ENCODE data around the gene AGFG2. TPM values are rescaled to one million over a fixed set of nuclear protein-coding genes. Genes with fewer than 3 reads are reported as not detected.
"Not testable (repeated sequence)": the region's sequence is repeated elsewhere in the genome, so short reads cannot be mapped to it uniquely, and the experiment has no call there.

AGFG2 gene
- total and polyA plus RNA-seq, 4 donors, result 37.2 to 48.8 (median 42.3) TPM

DNA sequence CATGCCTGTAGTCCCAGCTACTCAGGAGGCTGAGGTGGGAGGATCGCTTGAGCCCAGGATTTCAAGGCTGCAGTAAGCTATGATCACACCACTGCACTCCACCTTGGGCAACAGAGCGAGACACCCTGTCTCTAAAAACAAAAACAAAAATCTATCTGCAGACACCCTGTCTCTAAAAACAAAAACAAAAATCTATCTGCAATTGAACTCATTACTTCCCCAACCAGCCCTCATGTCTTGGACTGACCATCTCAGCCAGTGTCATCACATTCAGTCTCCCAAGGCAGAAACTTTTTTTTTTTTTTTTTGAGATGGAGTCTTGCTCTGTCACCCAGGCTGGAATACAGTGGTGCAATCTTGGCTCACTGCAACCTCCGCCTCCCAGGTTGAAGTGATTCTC lies 35.0 kb upstream of the AGFG2 start:
- DNase-seq (ENCODE audit: low spot score); H3K9me3 ChIP-seq (ENCODE audit: control insufficient read depth in 4 of 4, low read length in 3 of 4); H3K4me3 ChIP-seq (ENCODE audit: low read depth in 1 of 3, low read length in 3 of 3); H3K36me3 ChIP-seq (ENCODE audit: control insufficient read depth in 4 of 4, insufficient read depth in 3 of 4, low read depth in 1 of 4, low read length in 3 of 4); H3K27ac ChIP-seq (ENCODE audit: low read depth in 1 of 2, low read length in 2 of 2); H3K27me3 ChIP-seq (ENCODE audit: control insufficient read depth in 4 of 4, insufficient read depth in 4 of 4, low read length in 3 of 4); H3K9ac ChIP-seq (ENCODE audit: low read depth in 1 of 2, low read length in 2 of 2); H3K4me1 ChIP-seq (ENCODE audit: control insufficient read depth in 4 of 4, insufficient read depth in 4 of 4, low read length in 3 of 4): not testable (repeated sequence)
- 98% methylated on average over 3 of the region's 3 CpGs for WGBS

DNA sequence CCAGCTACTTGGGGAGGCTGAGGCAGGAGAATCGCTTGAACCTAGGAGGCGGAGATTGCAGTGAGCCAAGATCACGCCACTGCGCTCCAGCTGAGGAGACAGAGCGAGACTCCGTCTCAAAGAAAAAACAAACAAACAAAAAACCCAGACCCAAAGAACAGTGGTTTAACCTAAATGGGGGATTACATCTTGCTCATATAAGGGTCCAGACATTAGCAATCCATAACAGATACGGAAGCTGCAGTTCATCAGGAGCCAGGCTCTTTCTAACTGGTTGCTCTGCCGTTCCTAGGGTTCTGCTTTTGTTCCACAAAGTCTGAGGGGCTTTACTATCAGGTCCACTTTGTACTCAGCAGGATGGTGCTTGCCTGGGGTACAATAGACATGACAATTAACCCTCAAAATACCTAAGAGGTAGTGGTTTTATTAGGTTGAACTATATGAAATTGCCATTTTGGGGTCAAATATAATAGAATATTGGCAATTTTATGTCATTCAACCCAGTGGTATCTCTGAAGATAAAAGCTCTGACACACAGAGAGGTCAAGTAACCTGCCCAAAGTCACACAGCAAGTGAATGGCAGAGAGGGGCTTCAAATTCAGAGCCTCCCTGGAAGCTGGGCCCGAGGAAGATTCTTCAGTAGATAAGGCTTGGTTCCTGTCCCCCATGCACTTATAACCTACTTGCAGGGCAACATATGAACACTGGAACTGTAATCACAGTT lies 34.0 kb upstream of the AGFG2 start:
- no peak overlapping the region for H3K4me3 ChIP-seq (ENCODE audit: low read depth in 1 of 3, low read length in 3 of 3)
- TF ChIP-seq NR2F2 (IDR thresholded peaks at IDR 0.05) (no peak), RXRA (IDR thresholded peaks at IDR 0.05) (no peak), JUND (IDR thresholded peaks at IDR 0.05) (no peak), GABPA (IDR thresholded peaks at IDR 0.05 in 1 of 2, conservative IDR thresholded peaks at IDR 0.05 in 1 of 2) (no peak), FOXA1 (IDR thresholded peaks at IDR 0.05) (no peak), TAF1 (conservative IDR thresholded peaks at IDR 0.05) (no peak), YY1 (IDR thresholded peaks at IDR 0.05) (no peak), FOXA2 (IDR thresholded peaks at IDR 0.05) (no peak), HNF4A (conservative IDR thresholded peaks at IDR 0.05) (no peak)
- TF ChIP-seq, protein P1, sequence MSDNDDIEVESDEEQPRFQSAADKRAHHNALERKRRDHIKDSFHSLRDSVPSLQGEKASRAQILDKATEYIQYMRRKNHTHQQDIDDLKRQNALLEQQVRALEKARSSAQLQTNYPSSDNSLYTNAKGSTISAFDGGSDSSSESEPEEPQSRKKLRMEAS (IDR thresholded peaks at IDR 0.05), result no peak
- TF ChIP-seq, protein P2, sequence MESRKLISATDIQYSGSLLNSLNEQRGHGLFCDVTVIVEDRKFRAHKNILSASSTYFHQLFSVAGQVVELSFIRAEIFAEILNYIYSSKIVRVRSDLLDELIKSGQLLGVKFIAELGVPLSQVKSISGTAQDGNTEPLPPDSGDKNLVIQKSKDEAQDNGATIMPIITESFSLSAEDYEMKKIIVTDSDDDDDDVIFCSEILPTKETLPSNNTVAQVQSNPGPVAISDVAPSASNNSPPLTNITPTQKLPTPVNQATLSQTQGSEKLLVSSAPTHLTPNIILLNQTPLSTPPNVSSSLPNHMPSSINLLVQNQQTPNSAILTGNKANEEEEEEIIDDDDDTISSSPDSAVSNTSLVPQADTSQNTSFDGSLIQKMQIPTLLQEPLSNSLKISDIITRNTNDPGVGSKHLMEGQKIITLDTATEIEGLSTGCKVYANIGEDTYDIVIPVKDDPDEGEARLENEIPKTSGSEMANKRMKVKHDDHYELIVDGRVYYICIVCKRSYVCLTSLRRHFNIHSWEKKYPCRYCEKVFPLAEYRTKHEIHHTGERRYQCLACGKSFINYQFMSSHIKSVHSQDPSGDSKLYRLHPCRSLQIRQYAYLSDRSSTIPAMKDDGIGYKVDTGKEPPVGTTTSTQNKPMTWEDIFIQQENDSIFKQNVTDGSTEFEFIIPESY (IDR thresholded peaks at IDR 0.05), result no peak
- TF ChIP-seq, protein P3, sequence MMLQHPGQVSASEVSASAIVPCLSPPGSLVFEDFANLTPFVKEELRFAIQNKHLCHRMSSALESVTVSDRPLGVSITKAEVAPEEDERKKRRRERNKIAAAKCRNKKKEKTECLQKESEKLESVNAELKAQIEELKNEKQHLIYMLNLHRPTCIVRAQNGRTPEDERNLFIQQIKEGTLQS (IDR thresholded peaks at IDR 0.05), result no peak
- TF ChIP-seq, protein P4, sequence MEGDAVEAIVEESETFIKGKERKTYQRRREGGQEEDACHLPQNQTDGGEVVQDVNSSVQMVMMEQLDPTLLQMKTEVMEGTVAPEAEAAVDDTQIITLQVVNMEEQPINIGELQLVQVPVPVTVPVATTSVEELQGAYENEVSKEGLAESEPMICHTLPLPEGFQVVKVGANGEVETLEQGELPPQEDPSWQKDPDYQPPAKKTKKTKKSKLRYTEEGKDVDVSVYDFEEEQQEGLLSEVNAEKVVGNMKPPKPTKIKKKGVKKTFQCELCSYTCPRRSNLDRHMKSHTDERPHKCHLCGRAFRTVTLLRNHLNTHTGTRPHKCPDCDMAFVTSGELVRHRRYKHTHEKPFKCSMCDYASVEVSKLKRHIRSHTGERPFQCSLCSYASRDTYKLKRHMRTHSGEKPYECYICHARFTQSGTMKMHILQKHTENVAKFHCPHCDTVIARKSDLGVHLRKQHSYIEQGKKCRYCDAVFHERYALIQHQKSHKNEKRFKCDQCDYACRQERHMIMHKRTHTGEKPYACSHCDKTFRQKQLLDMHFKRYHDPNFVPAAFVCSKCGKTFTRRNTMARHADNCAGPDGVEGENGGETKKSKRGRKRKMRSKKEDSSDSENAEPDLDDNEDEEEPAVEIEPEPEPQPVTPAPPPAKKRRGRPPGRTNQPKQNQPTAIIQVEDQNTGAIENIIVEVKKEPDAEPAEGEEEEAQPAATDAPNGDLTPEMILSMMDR (IDR thresholded peaks at IDR 0.05; ENCODE audit: low read depth, low read length, missing input control), result no peak
- H3K4me1 ChIP-seq (ENCODE audit: control insufficient read depth in 4 of 4, insufficient read depth in 4 of 4, low read length in 3 of 4), result no peaks in the 10 kb centered on the region
- WGBS, result 95% methylated on average over 9 of the region's 9 CpGs
- H3K9ac ChIP-seq (ENCODE audit: low read depth in 1 of 2, low read length in 2 of 2), result no peak overlapping the region
- H3K36me3 ChIP-seq (ENCODE audit: control insufficient read depth in 4 of 4, insufficient read depth in 3 of 4, low read depth in 1 of 4, low read length in 3 of 4), result no peaks in the 10 kb centered on the region
- H3K27me3 ChIP-seq (ENCODE audit: control insufficient read depth in 4 of 4, insufficient read depth in 4 of 4, low read length in 3 of 4), result no peaks in the 10 kb centered on the region
- H3K9me3 ChIP-seq (ENCODE audit: control insufficient read depth in 4 of 4, low read length in 3 of 4), result no peaks in the 10 kb centered on the region
- no peak for DNase-seq (ENCODE audit: low spot score)
- H3K27ac ChIP-seq (ENCODE audit: low read depth in 1 of 2, low read length in 2 of 2), result no peak overlapping the region

DNA sequence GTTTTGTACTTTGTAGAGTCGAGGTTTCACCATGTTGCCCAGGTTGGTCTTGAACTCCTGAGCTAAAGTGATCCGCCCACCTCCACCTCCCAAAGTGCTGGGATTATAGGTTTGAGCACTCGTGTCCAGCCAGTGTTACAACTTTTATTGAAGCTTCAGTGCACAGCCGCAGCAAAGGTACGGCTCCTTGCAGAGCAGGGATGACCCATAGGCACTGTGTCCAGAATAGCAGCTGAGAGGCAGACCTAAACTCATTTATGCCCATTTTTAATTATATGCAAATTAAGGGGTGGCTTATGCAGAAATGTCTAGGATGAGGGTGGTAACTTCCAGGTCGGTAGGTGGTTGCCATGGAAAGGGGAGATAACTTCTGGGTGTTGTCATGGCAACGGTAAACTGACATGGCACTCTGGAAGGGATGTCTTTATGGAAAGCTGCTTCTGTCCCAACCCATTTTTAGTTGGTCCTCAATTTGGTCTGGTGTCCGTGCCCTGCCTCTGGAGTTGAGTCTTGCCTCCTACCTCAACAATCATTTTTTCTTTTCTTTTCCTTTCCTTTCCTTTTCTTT lies 32.6 kb upstream of the AGFG2 start:
- DNase-seq (ENCODE audit: low spot score), result no peak
- H3K27ac ChIP-seq (ENCODE audit: low read depth in 1 of 2, low read length in 2 of 2), result no peak overlapping the region
- H3K36me3 ChIP-seq (ENCODE audit: control insufficient read depth in 4 of 4, insufficient read depth in 3 of 4, low read depth in 1 of 4, low read length in 3 of 4), result no peaks in the 10 kb centered on the region
- H3K9ac ChIP-seq (ENCODE audit: low read depth in 1 of 2, low read length in 2 of 2), result no peak overlapping the region
- 75% methylated on average over 8 of the region's 8 CpGs for WGBS
- no peaks in the 10 kb centered on the region for H3K4me1 ChIP-seq (ENCODE audit: control insufficient read depth in 4 of 4, insufficient read depth in 4 of 4, low read length in 3 of 4)
- H3K9me3 ChIP-seq (ENCODE audit: control insufficient read depth in 4 of 4, low read length in 3 of 4), result no peaks in the 10 kb centered on the region
- no peak overlapping the region for H3K4me3 ChIP-seq (ENCODE audit: low read depth in 1 of 3, low read length in 3 of 3)
- H3K27me3 ChIP-seq (ENCODE audit: control insufficient read depth in 4 of 4, insufficient read depth in 4 of 4, low read length in 3 of 4), result no peaks in the 10 kb centered on the region
- TF ChIP-seq, protein P4 (IDR thresholded peaks at IDR 0.05; ENCODE audit: low read depth, low read length, missing input control), result no peak
- no peak for TF ChIP-seq SP1 (IDR thresholded peaks at IDR 0.05)
- TF ChIP-seq, protein P3 (IDR thresholded peaks at IDR 0.05), result no peak
- no peak for TF ChIP-seq HNF4A (conservative IDR thresholded peaks at IDR 0.05)
- TF ChIP-seq FOXA2 (IDR thresholded peaks at IDR 0.05), result no peak
- TF ChIP-seq YY1 (IDR thresholded peaks at IDR 0.05), result no peak
- TF ChIP-seq HNF4G (IDR thresholded peaks at IDR 0.05), result no peak
- TF ChIP-seq, protein P5, sequence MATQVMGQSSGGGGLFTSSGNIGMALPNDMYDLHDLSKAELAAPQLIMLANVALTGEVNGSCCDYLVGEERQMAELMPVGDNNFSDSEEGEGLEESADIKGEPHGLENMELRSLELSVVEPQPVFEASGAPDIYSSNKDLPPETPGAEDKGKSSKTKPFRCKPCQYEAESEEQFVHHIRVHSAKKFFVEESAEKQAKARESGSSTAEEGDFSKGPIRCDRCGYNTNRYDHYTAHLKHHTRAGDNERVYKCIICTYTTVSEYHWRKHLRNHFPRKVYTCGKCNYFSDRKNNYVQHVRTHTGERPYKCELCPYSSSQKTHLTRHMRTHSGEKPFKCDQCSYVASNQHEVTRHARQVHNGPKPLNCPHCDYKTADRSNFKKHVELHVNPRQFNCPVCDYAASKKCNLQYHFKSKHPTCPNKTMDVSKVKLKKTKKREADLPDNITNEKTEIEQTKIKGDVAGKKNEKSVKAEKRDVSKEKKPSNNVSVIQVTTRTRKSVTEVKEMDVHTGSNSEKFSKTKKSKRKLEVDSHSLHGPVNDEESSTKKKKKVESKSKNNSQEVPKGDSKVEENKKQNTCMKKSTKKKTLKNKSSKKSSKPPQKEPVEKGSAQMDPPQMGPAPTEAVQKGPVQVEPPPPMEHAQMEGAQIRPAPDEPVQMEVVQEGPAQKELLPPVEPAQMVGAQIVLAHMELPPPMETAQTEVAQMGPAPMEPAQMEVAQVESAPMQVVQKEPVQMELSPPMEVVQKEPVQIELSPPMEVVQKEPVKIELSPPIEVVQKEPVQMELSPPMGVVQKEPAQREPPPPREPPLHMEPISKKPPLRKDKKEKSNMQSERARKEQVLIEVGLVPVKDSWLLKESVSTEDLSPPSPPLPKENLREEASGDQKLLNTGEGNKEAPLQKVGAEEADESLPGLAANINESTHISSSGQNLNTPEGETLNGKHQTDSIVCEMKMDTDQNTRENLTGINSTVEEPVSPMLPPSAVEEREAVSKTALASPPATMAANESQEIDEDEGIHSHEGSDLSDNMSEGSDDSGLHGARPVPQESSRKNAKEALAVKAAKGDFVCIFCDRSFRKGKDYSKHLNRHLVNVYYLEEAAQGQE (IDR thresholded peaks at IDR 0.05), result no peak

All from liver (tissue), 9 donors.